ENCODE data around the gene NDUFAF5. TPM values are rescaled to one million over a fixed set of nuclear protein-coding genes. Genes with fewer than 3 reads are reported as not detected.

The NDUFAF5 gene
- total and polyA plus RNA-seq, 2 donors (not counting 3 experiments of a cell fraction or from before 2014, with no cell fraction given), result 9.8 to 26.4 TPM

GRCh38 chr20:13770141-13770540, 14.7 kb upstream of the NDUFAF5 start:
- H4K20me1 ChIP-seq (replicated peaks; ENCODE audit: control insufficient read depth, extremely low read depth, insufficient read depth, low read length), result no peaks in the 10 kb centered on the region

More at GRCh38 chr20:13770141-13770540, 14.7 kb upstream of the NDUFAF5 start:
- Histone ChIP-seq H3K9me1 (replicated peaks; ENCODE audit: control insufficient read depth, extremely low read depth, insufficient read depth, low read length) (no peaks in the 10 kb centered on the region), H3K4me3 (replicated peaks in 1 of 3; ENCODE audit: insufficient read depth in 1 of 3, low read depth in 1 of 3, low read length in 3 of 3) (no peak overlapping the region), H3K4me2 (ENCODE audit: insufficient read depth, low read length) (no peak overlapping the region), H3K4me1 (ENCODE audit: control insufficient read depth, extremely low read depth, insufficient read depth, low read length) (peaks cover 19% of the 10 kb centered on the region), H3K27ac (ENCODE audit: insufficient read depth, low read depth, low read length) (no peak overlapping the region), H3K9me3 (replicated peaks; ENCODE audit: control insufficient read depth, insufficient read depth, low read length) (peaks cover 3% of the 10 kb centered on the region), H2AFZ (ENCODE audit: low read depth, low read length) (no peak overlapping the region), H3K9ac (replicated peaks; ENCODE audit: extremely low read depth, insufficient read depth, low read length) (no peak overlapping the region), H3K79me2 (ENCODE audit: control insufficient read depth, insufficient read depth, low read length) (no peaks in the 10 kb centered on the region), H3K36me3 (ENCODE audit: control insufficient read depth in 2 of 2, extremely low read depth in 1 of 2, insufficient read depth in 2 of 2, low read length in 2 of 2) (peaks cover 8 to 39% of the 10 kb centered on the region in 2 experiments), H3K27me3 (ENCODE audit: control insufficient read depth in 2 of 2, insufficient read depth in 2 of 2, low read length in 2 of 2) (no peaks in the 10 kb centered on the region)
- POLR2A ChIA-PET, result no interaction called here
- TF ChIP-seq EZH2 (IDR thresholded peaks at IDR 0.05; ENCODE audit: borderline replicate concordance, low read depth, low read length, severe bottlenecking), result no peak
- TF ChIP-seq MYC (IDR thresholded peaks at IDR 0.05; ENCODE audit: low read depth, low read length), result no peak
- no peak for TF ChIP-seq FOS (IDR thresholded peaks at IDR 0.05; ENCODE audit: borderline replicate concordance, insufficient read depth, low read length)
- TF ChIP-seq, protein P1, sequence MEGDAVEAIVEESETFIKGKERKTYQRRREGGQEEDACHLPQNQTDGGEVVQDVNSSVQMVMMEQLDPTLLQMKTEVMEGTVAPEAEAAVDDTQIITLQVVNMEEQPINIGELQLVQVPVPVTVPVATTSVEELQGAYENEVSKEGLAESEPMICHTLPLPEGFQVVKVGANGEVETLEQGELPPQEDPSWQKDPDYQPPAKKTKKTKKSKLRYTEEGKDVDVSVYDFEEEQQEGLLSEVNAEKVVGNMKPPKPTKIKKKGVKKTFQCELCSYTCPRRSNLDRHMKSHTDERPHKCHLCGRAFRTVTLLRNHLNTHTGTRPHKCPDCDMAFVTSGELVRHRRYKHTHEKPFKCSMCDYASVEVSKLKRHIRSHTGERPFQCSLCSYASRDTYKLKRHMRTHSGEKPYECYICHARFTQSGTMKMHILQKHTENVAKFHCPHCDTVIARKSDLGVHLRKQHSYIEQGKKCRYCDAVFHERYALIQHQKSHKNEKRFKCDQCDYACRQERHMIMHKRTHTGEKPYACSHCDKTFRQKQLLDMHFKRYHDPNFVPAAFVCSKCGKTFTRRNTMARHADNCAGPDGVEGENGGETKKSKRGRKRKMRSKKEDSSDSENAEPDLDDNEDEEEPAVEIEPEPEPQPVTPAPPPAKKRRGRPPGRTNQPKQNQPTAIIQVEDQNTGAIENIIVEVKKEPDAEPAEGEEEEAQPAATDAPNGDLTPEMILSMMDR (IDR thresholded peaks at IDR 0.05; ENCODE audit: extremely low read depth in 1 of 2, insufficient read depth in 1 of 2, low read depth in 1 of 2, low read length in 2 of 2), result no peak
- TF ChIP-seq POLR2AphosphoS5 (IDR thresholded peaks at IDR 0.05; ENCODE audit: insufficient read depth, low read depth, low read length), result no peak
- no peak for TF ChIP-seq POLR2A (IDR thresholded peaks at IDR 0.05; ENCODE audit: low read depth, low read length)
- TF ChIP-seq GATA2 (IDR thresholded peaks at IDR 0.05; ENCODE audit: insufficient read depth, insufficient read length, low read depth, low read length), result no peak
- no peak for TF ChIP-seq JUN (IDR thresholded peaks at IDR 0.05; ENCODE audit: borderline replicate concordance, insufficient read depth, insufficient read length, low read depth)
- no peak for TF ChIP-seq MAX (IDR thresholded peaks at IDR 0.05; ENCODE audit: insufficient read depth, insufficient read length)
- dilution Hi-C loops (cut with MboI; ENCODE audit: extremely low pct_ligation_motif_present, low sequenced_read_pairs) (no loop called here), intact Hi-C loops (cut with micrococcal nuclease) (loop anchor here (5.0 kb wide), 3 partner anchors 223 to 843 kb away; no protein-coding TSS in a partner anchor)
- CTCF ChIA-PET, result interaction anchor here (0.9 to 3.3 kb wide), 4 partner anchors 15 to 224 kb away, joined by 3 to 38 read pairs (median 32); partner anchors contain the start of genes ESF1 and NDUFAF5
- no TSS peak for BruUV-seq (replicated peaks)
- FAIRE-seq, result no peak
- no peak for DNase-seq (ENCODE audit: low read depth, low spot score)
